ENCODE measurements around the gene GRIA1.

DNA sequence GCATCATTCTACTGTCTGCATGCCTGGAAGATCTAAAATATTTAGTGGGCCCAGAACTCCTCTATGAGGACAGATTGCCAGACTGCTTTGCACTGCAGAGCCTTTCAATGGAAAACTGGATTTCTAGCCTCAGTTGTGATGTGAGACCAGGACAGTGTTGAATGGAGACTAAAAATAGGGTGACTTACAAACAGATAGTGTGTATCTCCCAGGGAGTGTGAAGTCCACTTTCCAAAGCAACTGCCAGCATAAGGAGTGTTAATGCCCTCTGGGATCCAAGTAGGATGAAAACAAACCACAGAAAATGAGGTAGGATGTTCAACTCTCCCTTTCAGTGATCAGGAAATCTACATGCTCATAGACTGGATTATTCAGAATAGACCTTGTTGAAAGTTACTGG, 119.5 kb downstream of the GRIA1 start:
- TF ChIP-seq, protein P1, sequence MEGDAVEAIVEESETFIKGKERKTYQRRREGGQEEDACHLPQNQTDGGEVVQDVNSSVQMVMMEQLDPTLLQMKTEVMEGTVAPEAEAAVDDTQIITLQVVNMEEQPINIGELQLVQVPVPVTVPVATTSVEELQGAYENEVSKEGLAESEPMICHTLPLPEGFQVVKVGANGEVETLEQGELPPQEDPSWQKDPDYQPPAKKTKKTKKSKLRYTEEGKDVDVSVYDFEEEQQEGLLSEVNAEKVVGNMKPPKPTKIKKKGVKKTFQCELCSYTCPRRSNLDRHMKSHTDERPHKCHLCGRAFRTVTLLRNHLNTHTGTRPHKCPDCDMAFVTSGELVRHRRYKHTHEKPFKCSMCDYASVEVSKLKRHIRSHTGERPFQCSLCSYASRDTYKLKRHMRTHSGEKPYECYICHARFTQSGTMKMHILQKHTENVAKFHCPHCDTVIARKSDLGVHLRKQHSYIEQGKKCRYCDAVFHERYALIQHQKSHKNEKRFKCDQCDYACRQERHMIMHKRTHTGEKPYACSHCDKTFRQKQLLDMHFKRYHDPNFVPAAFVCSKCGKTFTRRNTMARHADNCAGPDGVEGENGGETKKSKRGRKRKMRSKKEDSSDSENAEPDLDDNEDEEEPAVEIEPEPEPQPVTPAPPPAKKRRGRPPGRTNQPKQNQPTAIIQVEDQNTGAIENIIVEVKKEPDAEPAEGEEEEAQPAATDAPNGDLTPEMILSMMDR (conservative IDR thresholded peaks at IDR 0.05; ENCODE audit: low read length), result no peak
- no peak for TF ChIP-seq EZH2phosphoT487 (IDR thresholded peaks at IDR 0.05; ENCODE audit: borderline replicate concordance)

Data from Loucy (cell line).